PC-3 (cell line): Measurements from ENCODE around the gene HIRA. TPM values are rescaled to one million over a fixed set of nuclear protein-coding genes. Genes with fewer than 3 reads are reported as not detected.

Experiments used
- ATAC-seq: fragments of 200-7000 bp; cut with Tn5 transposase; 2 replicates; pipeline ENCODE4 v1.9.1; 2020; ENCODE audit warnings: mild to moderate bottlenecking, moderate library complexity
- BruUV-seq: library from RNA; stranded (reverse); fragments of 400-500 nt; replicated peaks from 2 replicates; lab custom pipeline; 2021; lab: Mats Ljungman, UMichigan
- CTCF ChIA-PET: fragments of 300-600 bp; sonication (Branson Sonifier 250); formaldehyde crosslinking; loops from one replicate; lab custom pipeline; 2022; ENCODE audit warnings: antibody characterized with exemption; lab: Charles Lee
- POLR2A ChIA-PET: fragments of 300-600 bp; sonication (Branson Sonifier 250); formaldehyde crosslinking; loops from one replicate; lab custom pipeline; 2022; ENCODE audit warnings: antibody characterized with exemption; ENCODE audit not compliant: unreplicated experiment; lab: Charles Lee
- DNase-seq: peaks from one replicate; pipeline ENCODE4 v3.0.0-alpha.2; 2015
- H2AFZ ChIP-seq: fragments of 300-600 bp; sonication (generic); 2 replicates; pipeline ENCODE4 v1.6.0; 2016; ENCODE audit warnings: antibody characterized with exemption, low read length
- H3F3A ChIP-seq: fragments of 300-600 bp; sonication (generic); one replicate; pipeline ENCODE4 v1.6.0; 2017; ENCODE audit warnings: antibody characterized with exemption, low read length, control low read depth, mild to moderate bottlenecking; ENCODE audit not compliant: unreplicated experiment
- H3K27ac ChIP-seq: fragments of 300-600 bp; sonication (generic); 2 replicates; pipeline ENCODE4 v1.5.1; 2016; ENCODE audit warnings: mild to moderate bottlenecking, low read length
- H3K27me3 ChIP-seq: fragments of 300-600 bp; sonication (generic); 2 replicates; pipeline ENCODE4 v1.6.1; 2016; ENCODE audit warnings: low read length, mixed read lengths
- H3K36me3 ChIP-seq: fragments of 300-600 bp; sonication (generic); 2 replicates; pipeline ENCODE4 v1.6.1; 2016; ENCODE audit warnings: low read depth, mixed run types, low read length, mixed read lengths
- H3K4me1 ChIP-seq: fragments of 300-600 bp; sonication (generic); 2 replicates; pipeline ENCODE4 v1.5.1; 2016; ENCODE audit warnings: low read length; ENCODE audit not compliant: insufficient read depth
- H3K4me2 ChIP-seq: fragments of 300-600 bp; sonication (generic); 2 replicates; pipeline ENCODE4 v1.6.0; 2016; ENCODE audit warnings: low read length
- H3K4me3 ChIP-seq: fragments of 300-600 bp; sonication (generic); 2 replicates; pipeline ENCODE4 v1.5.1; 2016; ENCODE audit warnings: mild to moderate bottlenecking, low read length, mixed read lengths
- H3K79me2 ChIP-seq: fragments of 300-600 bp; sonication (generic); 2 replicates; pipeline ENCODE4 v1.6.1; 2017; ENCODE audit warnings: low read length, mixed read lengths
- H3K9ac ChIP-seq: fragments of 300-600 bp; sonication (generic); 2 replicates; pipeline ENCODE4 v1.6.0; 2016; ENCODE audit warnings: mild to moderate bottlenecking, low read length
- H3K9me2 ChIP-seq: fragments of 300-600 bp; sonication (generic); replicated peaks from 2 replicates; pipeline ENCODE4 v1.6.1; 2016; ENCODE audit warnings: mixed run types, low read length, mixed read lengths
- H3K9me3 ChIP-seq: fragments of 300-600 bp; sonication (generic); 2 replicates; pipeline ENCODE4 v1.6.1; 2016; ENCODE audit warnings: low read length, mixed read lengths
- H4K20me1 ChIP-seq: fragments of 300-600 bp; sonication (generic); 2 replicates; pipeline ENCODE4 v1.6.1; 2016; ENCODE audit warnings: low read length, mixed read lengths
- EZH2 ChIP-seq: fragments of 300-600 bp; sonication (generic); IDR thresholded peaks from one replicate; pipeline ENCODE4 v1.6.1; 2017; ENCODE audit warnings: antibody characterized with exemption, mild to moderate bottlenecking, low read length; ENCODE audit not compliant: unreplicated experiment
- EZH2phosphoT487 ChIP-seq: fragments of 300-600 bp; sonication (generic); IDR thresholded peaks from 2 replicates; pipeline ENCODE4 v1.6.1; 2018; ENCODE audit warnings: mild to moderate bottlenecking, antibody characterized with exemption, low read length, borderline replicate concordance
- intact Hi-C: fragments of 100-400 bp; cut with micrococcal nuclease; formaldehyde crosslinking; loops from 2 replicates; pipeline ENCODE4 v1.9.0; 2023
- total RNA-seq: library from RNA; depleted of rRNA; stranded (reverse); fragments of >200 nt; gene quantifications from 2 replicates; pipeline ENCODE4 v1.2.3, GENCODE V29; 2014
- TF ChIP-seq, protein P1 (sequence below): fragments of 300-600 bp; sonication (generic); conservative IDR thresholded peaks from 2 replicates; pipeline ENCODE4 v1.5.1; 2017; ENCODE audit warnings: antibody characterized with exemption, low read depth, mild to moderate bottlenecking, low read length

Gene HIRA
- total RNA-seq, 1 experiment from 2014 or later: 12.4 TPM

GRCh38 chr22:19393704-19394103 lies 37.8 kb downstream of the HIRA start:
- intact Hi-C loops: no loop called here
- DNase-seq: no peak
- Histone ChIP-seq H3K4me3 (no peak overlapping the region), H3K9ac (no peak overlapping the region), H3K27ac (no peak overlapping the region), H3K4me1 (no peaks in the 10 kb centered on the region), H4K20me1 (no peaks in the 10 kb centered on the region), H3K79me2 (no peaks in the 10 kb centered on the region), H3K36me3 (peaks cover 14% of the 10 kb centered on the region; the same call in 1 of the 2 replicates), H3K4me2 (no peak overlapping the region), H3K9me2 (no peaks in the 10 kb centered on the region), H3K9me3 (no peaks in the 10 kb centered on the region), H2AFZ (no peak overlapping the region), H3K27me3 (no peaks in the 10 kb centered on the region), H3F3A (no peaks in the 10 kb centered on the region)
- no peak for ATAC-seq
- BruUV-seq: no TSS peak
- CTCF ChIA-PET: no interaction called here
- POLR2A ChIA-PET: no interaction called here
- TF ChIP-seq EZH2 (no peak), EZH2phosphoT487 (no peak)
- TF ChIP-seq, protein P1, sequence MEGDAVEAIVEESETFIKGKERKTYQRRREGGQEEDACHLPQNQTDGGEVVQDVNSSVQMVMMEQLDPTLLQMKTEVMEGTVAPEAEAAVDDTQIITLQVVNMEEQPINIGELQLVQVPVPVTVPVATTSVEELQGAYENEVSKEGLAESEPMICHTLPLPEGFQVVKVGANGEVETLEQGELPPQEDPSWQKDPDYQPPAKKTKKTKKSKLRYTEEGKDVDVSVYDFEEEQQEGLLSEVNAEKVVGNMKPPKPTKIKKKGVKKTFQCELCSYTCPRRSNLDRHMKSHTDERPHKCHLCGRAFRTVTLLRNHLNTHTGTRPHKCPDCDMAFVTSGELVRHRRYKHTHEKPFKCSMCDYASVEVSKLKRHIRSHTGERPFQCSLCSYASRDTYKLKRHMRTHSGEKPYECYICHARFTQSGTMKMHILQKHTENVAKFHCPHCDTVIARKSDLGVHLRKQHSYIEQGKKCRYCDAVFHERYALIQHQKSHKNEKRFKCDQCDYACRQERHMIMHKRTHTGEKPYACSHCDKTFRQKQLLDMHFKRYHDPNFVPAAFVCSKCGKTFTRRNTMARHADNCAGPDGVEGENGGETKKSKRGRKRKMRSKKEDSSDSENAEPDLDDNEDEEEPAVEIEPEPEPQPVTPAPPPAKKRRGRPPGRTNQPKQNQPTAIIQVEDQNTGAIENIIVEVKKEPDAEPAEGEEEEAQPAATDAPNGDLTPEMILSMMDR: no peak

DNA sequence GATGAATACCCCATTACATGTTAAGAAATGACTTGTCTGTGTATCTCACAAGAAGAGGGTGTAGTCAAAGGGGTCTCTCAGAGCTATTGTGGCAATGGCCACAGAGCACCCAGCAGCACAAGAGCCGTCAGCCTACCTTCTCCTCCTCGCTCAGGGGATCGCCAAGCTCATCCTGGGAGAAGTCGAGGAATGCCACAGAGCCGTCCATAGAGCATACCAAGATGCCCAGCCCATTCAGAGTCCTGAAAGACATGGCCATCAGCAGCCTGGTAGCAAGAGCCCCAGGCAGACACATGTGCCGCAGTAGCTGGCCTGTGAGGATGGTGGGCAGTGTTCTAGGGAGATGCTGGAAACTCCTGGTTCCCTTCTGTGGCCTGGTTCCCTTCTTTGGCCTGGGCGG lies 44.0 kb downstream of the HIRA start:
- POLR2A ChIA-PET: no interaction called here
- H3K4me3 ChIP-seq: no peak overlapping the region
- H3K36me3 ChIP-seq: peaks cover 32% of the 10 kb centered on the region; the same call in 1 of the 2 replicates
- intact Hi-C loops: no loop called here
- H3K9me3 ChIP-seq: no peaks in the 10 kb centered on the region
- no peaks in the 10 kb centered on the region for H3K4me1 ChIP-seq
- no peak overlapping the region for H3K4me2 ChIP-seq
- no peaks in the 10 kb centered on the region for H3F3A ChIP-seq
- CTCF ChIA-PET: no interaction called here
- TF ChIP-seq, protein P1: no peak
- TF ChIP-seq EZH2phosphoT487: no peak
- TF ChIP-seq EZH2: no peak
- no peak overlapping the region for H3K27ac ChIP-seq
- no TSS peak for BruUV-seq
- no peaks in the 10 kb centered on the region for H4K20me1 ChIP-seq
- DNase-seq (no peak), ATAC-seq (no peak)
- no peak overlapping the region for H3K9ac ChIP-seq
- no peaks in the 10 kb centered on the region for H3K79me2 ChIP-seq
- no peak overlapping the region for H2AFZ ChIP-seq
- no peaks in the 10 kb centered on the region for H3K9me2 ChIP-seq
- no peaks in the 10 kb centered on the region for H3K27me3 ChIP-seq

DNA sequence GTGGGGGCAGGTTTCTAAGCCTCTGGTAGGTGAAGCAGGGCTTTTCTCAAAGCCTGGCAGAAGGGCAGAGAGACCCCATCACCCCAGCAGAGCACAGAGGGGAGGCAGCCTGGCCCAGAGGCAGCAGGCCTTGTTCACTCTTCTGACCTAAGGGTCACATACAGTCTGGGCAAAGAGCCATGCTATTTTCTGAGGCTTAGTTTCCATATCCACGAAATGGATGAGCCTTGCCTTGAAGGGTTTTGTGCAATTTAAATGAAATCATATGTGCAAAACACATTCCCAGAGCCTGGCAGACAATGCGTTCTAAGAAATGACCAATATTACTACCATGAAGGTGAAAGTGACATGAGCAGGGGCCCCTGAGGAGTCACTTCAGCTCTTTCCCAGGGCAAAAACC lies 44.5 kb downstream of the HIRA start:
- H3K36me3 ChIP-seq: peaks cover 32% of the 10 kb centered on the region; the same call in 1 of the 2 replicates
- no peaks in the 10 kb centered on the region for H4K20me1 ChIP-seq
- DNase-seq (no peak), ATAC-seq (no peak)
- no peaks in the 10 kb centered on the region for H3K9me2 ChIP-seq
- H3K4me2 ChIP-seq: no peak overlapping the region
- no peaks in the 10 kb centered on the region for H3K79me2 ChIP-seq
- TF ChIP-seq, protein P1: no peak
- TF ChIP-seq EZH2phosphoT487 (no peak), EZH2 (no peak)
- H2AFZ ChIP-seq: no peak overlapping the region
- H3K27ac ChIP-seq: no peak overlapping the region
- no peaks in the 10 kb centered on the region for H3K4me1 ChIP-seq
- ChIA-PET POLR2A (no interaction called here), CTCF (no interaction called here)
- BruUV-seq: no TSS peak
- H3K9me3 ChIP-seq: no peaks in the 10 kb centered on the region
- H3K4me3 ChIP-seq: no peak overlapping the region
- no peak overlapping the region for H3K9ac ChIP-seq
- H3K27me3 ChIP-seq: no peaks in the 10 kb centered on the region
- no peaks in the 10 kb centered on the region for H3F3A ChIP-seq
- intact Hi-C loops: no loop called here
